DLD1 (cell line): Measurements from ENCODE around the gene FHIP2A.
"Not testable (repeated sequence)": the region's sequence is repeated elsewhere in the genome, so short reads cannot be mapped to it uniquely, and the experiment has no call there.

Experiments used
- in situ Hi-C: cut with HindIII; loops from 2 replicates; pipeline ENCODE4 v1.10.0; 2017; ENCODE audit warnings: low sequenced_read_pairs

The FHIP2A gene

GRCh38 chr10:114816308-114816707, 5.3 kb upstream of the FHIP2A start:
- in situ Hi-C loops, result no loop called here

DNA sequence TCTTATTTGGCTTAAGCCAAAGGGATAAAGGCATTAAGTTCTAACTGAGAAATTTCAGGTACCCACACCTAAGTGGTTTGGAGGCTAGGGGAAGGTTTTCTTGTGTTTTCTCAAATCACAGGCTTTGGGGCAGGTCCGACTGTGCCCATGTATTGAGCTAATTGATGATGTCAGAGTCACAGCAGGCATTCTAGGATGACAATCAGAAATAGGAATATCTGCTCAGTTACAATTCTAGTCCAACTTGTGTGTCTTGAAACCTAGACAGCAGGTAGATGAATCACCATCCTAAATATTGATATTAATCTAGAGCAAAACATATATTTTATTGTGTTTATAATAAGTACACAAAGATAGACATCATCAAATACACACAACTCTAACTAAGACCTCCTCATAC, 2.3 kb upstream of the FHIP2A start:
- in situ Hi-C loops, result no loop called here

DNA sequence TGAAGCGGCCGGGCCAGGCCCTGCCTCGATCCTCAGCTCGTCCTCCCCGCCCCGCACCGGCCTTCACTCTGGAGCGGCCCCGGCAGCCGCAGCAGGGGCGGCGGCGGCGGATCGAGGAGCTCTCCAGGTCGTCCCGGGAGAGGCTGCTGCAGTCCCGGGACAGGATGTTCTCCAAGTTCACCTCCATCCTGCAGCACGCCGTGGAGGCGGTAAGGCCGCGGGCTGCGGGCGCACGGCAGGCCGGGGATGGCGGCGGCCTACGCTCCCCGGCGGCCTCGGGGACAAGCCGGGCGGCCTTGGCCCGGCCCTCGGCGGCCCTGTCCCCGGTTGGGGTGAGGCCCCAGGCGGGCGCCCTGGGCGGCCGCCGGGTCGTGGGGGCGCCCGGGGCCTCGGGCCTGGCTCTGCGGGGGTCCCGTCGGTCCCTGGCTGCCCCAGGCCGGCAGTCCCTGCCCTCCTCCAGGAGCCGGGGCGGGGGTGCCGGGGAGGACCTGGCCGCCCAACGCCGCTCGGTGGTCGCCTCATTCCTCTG, 399 bp downstream of the FHIP2A start:
- in situ Hi-C loops, result no loop called here

DNA sequence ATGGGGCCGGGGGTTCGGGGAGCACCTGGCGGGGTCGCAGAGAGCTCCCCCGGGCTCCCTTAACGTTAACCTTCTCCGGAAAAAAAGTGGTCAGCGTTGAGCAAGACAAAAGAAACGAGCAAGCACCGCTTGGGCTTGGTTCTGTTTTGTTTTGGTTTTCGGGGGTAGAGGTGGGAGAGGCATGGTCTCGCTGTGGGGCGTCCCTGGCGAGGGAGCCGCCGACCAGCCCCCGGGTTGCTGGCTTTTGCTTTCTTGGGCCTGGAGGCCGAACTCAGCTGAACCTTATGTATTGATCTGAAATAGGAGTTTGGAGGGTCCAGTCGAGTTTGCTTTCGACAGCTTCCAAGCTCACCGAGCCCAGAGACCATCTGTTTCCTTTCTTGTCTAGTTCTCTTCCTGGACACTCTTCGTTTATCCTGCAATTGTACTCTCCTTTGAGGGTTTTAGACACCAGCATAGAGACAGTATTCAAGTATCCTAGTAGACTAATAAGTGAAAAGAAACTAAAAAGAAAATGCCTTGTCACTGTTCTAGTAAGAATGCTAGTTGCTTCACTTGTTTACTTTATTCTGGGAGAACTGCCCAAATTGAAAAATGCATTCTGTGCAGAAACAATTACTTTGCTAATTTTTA, 980 bp downstream of the FHIP2A start:
- in situ Hi-C loops, result no loop called here

DNA sequence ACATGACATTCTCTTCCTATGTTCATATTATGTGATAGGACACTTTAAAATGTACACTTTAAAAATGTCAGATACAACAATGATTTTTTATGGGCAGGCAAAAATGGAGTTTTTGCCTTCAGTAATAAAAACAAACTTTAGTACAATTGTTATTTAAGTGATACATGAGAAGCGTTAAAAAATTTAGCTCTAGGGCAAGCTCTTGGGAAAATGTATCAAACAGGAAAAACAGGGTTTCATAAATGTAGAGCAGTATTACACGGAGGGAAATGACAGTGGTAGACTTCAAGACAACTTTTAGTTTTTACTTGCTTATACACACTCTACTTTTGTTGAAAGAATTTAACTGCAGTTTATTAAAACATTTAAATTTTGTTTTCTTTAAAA, 1.5 kb downstream of the FHIP2A start:
- in situ Hi-C loops, result no loop called here

DNA sequence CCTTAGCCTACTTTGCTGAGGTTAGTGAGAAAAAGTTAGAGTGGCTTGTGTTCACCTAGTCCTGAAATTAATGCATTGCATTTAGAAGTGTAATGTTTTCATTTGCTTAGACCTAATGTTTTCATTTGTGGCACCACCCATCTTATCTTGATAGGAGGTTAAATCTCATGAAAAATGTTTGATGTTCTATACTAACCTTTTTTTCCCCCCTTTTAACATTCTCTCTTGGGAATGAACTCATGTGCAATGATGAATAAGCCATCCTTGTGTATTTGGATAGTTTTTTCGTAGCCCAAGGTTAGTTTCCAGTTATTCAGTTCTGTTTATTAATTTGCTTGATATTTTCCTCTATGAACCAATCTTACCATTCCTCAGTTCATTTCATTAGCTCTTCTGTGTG, 2.8 kb downstream of the FHIP2A start:
- in situ Hi-C loops, result no loop called here

DNA sequence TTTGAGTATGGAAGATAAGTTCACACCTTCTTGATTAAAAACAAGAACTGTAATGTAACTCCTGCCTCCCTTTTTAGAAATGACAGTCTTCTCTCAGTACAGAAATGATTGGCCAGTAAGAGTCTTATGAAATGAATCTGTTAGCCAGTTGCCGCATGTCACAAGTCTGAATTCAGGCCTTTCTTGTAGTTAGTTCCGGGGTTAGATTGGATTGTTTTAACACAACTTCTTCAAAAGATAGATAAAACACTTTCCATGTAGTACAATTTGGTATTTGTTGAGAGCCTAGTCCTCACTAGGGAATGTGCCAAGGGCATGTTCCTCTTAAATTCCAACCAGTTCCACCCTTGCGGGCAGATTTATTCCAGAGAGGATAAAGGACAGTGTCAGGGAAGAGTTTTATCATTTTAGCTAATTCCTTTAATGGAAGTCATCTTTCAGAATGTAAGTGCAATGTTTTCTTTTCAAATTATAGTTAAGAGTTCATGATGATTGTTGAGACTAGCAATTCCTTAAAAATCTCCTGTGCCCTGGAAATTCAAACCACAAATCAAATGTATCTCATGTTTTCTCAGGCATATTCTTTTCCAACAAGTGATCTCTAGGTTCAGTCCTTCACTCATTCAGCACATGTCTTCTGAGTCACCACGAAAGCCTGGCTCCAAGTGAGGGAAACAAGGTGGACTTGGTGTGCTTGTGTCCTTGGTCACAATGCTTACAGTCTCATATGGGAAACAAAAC, 4.1 kb downstream of the FHIP2A start:
- in situ Hi-C loops, result no loop called here

- in situ Hi-C loops, result no loop called here
These were observed 7.8 kb downstream of the FHIP2A start for GRCh38 chr10:114829160-114829909.

GRCh38 chr10:114831186-114831867, 9.7 kb downstream of the FHIP2A start:
- in situ Hi-C loops, result no loop called here

DNA sequence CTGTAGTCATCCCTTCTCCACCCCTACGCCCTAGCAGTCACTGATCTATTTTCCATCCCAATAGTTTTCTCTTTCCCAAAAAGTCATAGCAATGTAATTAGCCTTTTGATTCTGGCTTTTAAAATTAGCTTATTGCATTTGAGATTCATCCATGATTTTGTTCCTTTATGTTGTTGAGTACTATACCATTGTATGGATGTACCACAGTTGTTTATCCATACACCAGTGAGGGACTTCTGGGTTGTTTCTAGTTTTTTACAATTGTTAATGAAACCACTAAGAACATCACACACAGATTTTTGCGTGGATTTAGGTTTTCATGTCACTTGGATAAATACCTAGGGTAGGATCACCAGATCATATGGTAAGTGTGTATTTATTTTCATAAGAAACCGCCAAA, 16.1 kb downstream of the FHIP2A start:
- in situ Hi-C loops, result no loop called here

DNA sequence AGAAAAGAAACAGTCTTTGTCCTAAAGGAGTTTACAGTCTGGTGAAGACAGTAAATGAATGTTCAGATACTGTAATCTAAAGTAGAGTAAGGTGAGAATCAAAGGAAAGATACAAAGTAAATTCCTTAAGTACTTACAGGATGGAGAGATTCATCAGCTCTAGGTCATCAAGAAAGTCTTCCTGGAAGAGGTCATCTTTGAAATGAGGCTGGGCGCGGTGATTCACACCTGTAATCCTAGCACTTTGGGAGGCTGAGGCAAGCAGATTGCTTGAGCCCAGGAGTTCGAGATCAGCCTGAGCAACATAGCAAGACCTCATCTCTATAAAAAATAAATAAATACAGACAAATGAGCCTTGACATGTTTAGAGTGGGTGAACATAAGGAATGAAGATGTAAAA, 18.3 kb downstream of the FHIP2A start:
- in situ Hi-C loops, result no loop called here

- in situ Hi-C loops, result no loop called here
These were observed 24.6 kb downstream of the FHIP2A start for GRCh38 chr10:114845978-114846693.

GRCh38 chr10:114847517-114847916, 25.9 kb downstream of the FHIP2A start:
- in situ Hi-C loops, result not testable (repeated sequence)

DNA sequence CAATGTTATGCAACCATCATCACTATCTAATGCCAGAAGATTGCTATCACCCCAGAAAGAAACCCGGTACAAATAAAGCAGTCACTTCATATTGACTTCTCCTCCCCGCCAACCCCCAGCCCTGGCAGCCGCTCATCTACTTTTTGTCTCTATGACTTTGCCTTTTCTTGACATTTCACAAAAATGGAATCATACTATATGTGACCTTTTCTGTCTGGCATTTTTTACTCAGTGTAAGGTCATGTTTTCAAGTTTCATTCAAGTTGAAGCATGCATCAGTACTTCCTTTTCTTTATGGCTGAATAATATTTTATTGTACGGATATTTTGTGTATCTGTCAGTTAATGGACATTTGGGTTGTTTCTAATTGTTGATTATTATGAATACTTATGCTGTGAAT, 28.1 kb downstream of the FHIP2A start:
- in situ Hi-C loops, result no loop called here

DNA sequence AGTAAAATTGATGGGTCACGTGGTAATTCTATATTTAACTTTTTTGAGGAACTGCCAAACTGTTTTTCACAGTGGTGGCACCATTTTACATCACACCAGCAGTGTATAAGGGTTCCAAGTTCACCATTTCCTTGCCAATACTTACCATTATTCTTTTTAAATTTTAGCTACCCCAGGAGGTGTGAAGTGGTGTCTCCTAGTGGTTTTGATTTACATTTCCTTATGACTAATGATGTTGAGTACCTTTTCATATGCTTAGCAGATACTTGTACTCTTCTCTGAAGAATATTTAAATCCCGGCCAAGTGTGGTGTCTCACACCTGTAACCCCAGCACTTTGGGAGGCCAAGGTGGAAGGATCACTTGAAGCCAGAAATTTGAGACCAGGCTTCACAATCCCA, 28.5 kb downstream of the FHIP2A start:
- in situ Hi-C loops, result no loop called here

GRCh38 chr10:114851336-114851735, 29.8 kb downstream of the FHIP2A start:
- in situ Hi-C loops, result no loop called here

- in situ Hi-C loops, result no loop called here
These were observed 30.6 kb downstream of the FHIP2A start for GRCh38 chr10:114852197-114852596.

DNA sequence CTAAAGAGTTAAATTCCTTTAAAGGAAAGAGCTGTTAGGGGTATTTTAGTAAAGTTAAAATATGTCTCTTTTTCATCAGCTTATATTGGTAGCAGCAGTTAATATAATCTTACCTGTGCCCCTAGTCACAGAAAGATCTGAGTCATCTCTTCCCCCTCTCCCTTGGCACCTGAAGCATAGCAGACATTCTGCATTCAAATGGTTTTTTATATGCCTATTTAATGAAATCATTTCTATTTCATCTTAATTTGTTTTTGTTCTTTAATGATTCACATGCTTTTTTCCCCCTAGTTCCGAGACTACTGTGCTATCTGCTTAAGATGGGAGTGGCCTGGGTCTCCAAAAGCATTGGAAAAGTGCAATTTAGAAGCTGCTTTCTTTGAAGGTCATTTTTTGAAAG, 33.3 kb downstream of the FHIP2A start:
- in situ Hi-C loops, result no loop called here

DNA sequence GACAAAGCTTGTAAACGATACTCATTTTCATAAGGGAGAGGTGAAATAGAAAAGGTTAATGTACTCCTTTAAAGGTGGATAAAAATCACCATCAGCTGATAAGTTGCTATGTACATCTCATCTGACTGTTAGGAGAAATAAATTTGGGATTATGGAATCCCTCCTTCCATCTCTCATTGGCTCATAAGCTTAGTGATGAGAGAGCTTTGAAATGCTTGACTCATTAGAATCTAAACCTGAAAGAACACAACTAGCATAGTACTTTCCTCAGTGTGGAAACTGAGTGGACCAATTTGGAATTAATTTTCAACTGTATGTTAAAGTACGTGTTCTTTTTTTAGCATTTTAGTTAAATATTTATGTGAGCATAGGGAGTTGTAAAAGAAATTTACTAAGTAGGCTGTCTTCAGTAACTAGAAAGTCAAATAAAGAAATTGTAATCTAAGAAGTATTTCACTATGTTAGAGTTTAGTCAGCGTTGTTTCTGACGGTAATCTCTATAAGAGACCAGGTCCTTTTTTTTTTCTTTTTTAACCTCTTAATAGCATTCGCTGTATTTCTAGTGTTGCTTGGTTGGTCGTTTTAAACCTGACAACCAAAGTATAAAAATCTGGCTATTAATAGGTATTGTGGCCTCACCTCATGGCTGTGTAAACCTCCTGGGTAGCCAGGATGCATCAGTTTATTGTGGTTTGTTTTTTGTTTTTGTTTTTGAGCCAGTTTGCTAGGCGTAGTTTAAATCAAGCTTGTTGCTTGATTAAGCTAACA, 34.4 kb downstream of the FHIP2A start:
- in situ Hi-C loops, result no loop called here
